Endothelial cell of umbilical vein (primary cell): ENCODE measurements around the gene RPS6KA6. TPM values are rescaled to one million over a fixed set of nuclear protein-coding genes. Genes with fewer than 3 reads are reported as not detected.

Source experiments
- BruUV-seq: library from RNA; stranded (reverse); fragments of 400-500 nt; replicated peaks from 2 replicates; lab custom pipeline; 2021; lab: Mats Ljungman, UMichigan
- CTCF ChIA-PET: fragments of 300-600, 350-600 bp; sonication (Branson Sonifier 250); formaldehyde crosslinking; loops from one replicate; lab custom pipeline; 2021; ENCODE audit warnings: antibody characterized with exemption, inconsistent platforms; lab: Charles Lee
- POLR2A ChIA-PET: fragments of 300-600, 350-600 bp; sonication (Branson Sonifier 250); formaldehyde crosslinking; loops from one replicate; lab custom pipeline; 2021; ENCODE audit warnings: antibody characterized with exemption, inconsistent platforms; lab: Charles Lee
- DNase-seq: peaks from one replicate; pipeline ENCODE4 v3.0.0-alpha.2; 2011; ENCODE audit warnings: low read depth, low spot score
- FAIRE-seq: peaks from 2 replicates; lab custom pipeline; 2011; peaks lifted over from hg19 to GRCh38; lab: Jason Lieb, UNC
- H2AFZ ChIP-seq: 2 replicates; pipeline ENCODE4 v1.6.0; 2012; ENCODE audit warnings: low read depth, low read length, control low read depth, inconsistent platforms
- H3K27ac ChIP-seq: 2 replicates; pipeline ENCODE4 v1.5.1; 2011; ENCODE audit warnings: low read depth, mild to moderate bottlenecking, control low read depth, low read length, moderate library complexity; ENCODE audit not compliant: insufficient read depth
- H3K27me3 ChIP-seq, 2 experiments: 2 replicates each; pipeline versions ENCODE4 v1.6.0 to v1.6.1; 2011; ENCODE audit warnings: low read length in 2 of 2, mixed read lengths in 1 of 2; ENCODE audit not compliant: control insufficient read depth in 2 of 2, insufficient read depth in 2 of 2
- H3K36me3 ChIP-seq, 2 experiments: 2 replicates in 1 of 2; 3 replicates in 1 of 2; pipeline ENCODE4 v1.5.1; 2011; ENCODE audit warnings: low read length in 2 of 2, mild to moderate bottlenecking in 1 of 2, moderate library complexity in 1 of 2; ENCODE audit not compliant: control insufficient read depth in 2 of 2, insufficient read depth in 2 of 2; ENCODE audit errors: extremely low read depth in 1 of 2
- H3K4me1 ChIP-seq: 3 replicates; pipeline ENCODE4 v1.5.1; 2011; ENCODE audit warnings: mild to moderate bottlenecking, low read length; ENCODE audit not compliant: control insufficient read depth, insufficient read depth; ENCODE audit errors: extremely low read depth
- H3K4me2 ChIP-seq: 2 replicates; pipeline ENCODE4 v1.6.1; 2011; ENCODE audit warnings: low read length, control low read depth, mixed read lengths; ENCODE audit not compliant: insufficient read depth
- H3K4me3 ChIP-seq, 3 experiments: fragments of 200-600 bp in 1 of 3; sonication (generic), shearing (Covaris generic) in 1 of 3; replicated peaks in 1 of 3; 2 replicates each; pipeline ENCODE4 v1.5.1; 2011 to 2016; ENCODE audit warnings: control low read depth in 3 of 3, low read length in 3 of 3, mild to moderate bottlenecking in 2 of 3, inconsistent platforms in 1 of 3, low read depth in 1 of 3, moderate library complexity in 1 of 3; ENCODE audit not compliant: insufficient read depth in 1 of 3
- H3K79me2 ChIP-seq: 2 replicates; pipeline ENCODE4 v1.6.0; 2012; ENCODE audit warnings: low read length, inconsistent platforms; ENCODE audit not compliant: control insufficient read depth, insufficient read depth
- H3K9ac ChIP-seq: replicated peaks from 2 replicates; pipeline ENCODE3; 2011; ENCODE audit warnings: low read length, control low read depth; ENCODE audit not compliant: insufficient read depth; ENCODE audit errors: extremely low read depth
- H3K9me1 ChIP-seq: replicated peaks from 3 replicates; pipeline ENCODE4 v1.6.0; 2011; ENCODE audit warnings: mild to moderate bottlenecking, low read length; ENCODE audit not compliant: control insufficient read depth, insufficient read depth; ENCODE audit errors: extremely low read depth
- H3K9me3 ChIP-seq: replicated peaks from 2 replicates; pipeline ENCODE4 v1.5.1; 2012; ENCODE audit warnings: low read length, inconsistent platforms; ENCODE audit not compliant: control insufficient read depth, insufficient read depth
- H4K20me1 ChIP-seq: replicated peaks from 2 replicates; pipeline ENCODE3; 2011; ENCODE audit warnings: mild to moderate bottlenecking, low read length; ENCODE audit not compliant: control insufficient read depth, insufficient read depth; ENCODE audit errors: extremely low read depth
- CTCF ChIP-seq, 2 donors: IDR thresholded peaks; 1 replicate in 1 of 2; 2 replicates in 1 of 2; pipeline ENCODE4 v1.5.1; 2011; ENCODE audit warnings: low read length in 2 of 2, mild to moderate bottlenecking in 2 of 2, moderate library complexity in 2 of 2, control low read depth in 1 of 2, inconsistent platforms in 1 of 2, low read depth in 1 of 2; ENCODE audit not compliant: insufficient read depth in 1 of 2; ENCODE audit errors: extremely low read depth in 1 of 2
- EZH2 ChIP-seq: IDR thresholded peaks from 2 replicates; pipeline ENCODE4 v1.6.1; 2012; ENCODE audit warnings: borderline replicate concordance, low read depth, mild to moderate bottlenecking, moderate library complexity, low read length, inconsistent platforms; ENCODE audit not compliant: severe bottlenecking
- FOS ChIP-seq: IDR thresholded peaks from 2 replicates; pipeline ENCODE4 v1.6.1; 2011; ENCODE audit warnings: mild to moderate bottlenecking, low read length, moderate library complexity, borderline replicate concordance; ENCODE audit not compliant: insufficient read depth
- GATA2 ChIP-seq: IDR thresholded peaks from 2 replicates; pipeline ENCODE4 v1.7.0; 2011; ENCODE audit warnings: low read depth, mild to moderate bottlenecking, moderate library complexity, mixed read lengths, low read length; ENCODE audit not compliant: insufficient read length, insufficient read depth
- JUN ChIP-seq: IDR thresholded peaks from 2 replicates; pipeline ENCODE4 v1.6.1; 2011; ENCODE audit warnings: borderline replicate concordance, low read depth; ENCODE audit not compliant: insufficient read length, insufficient read depth
- MAX ChIP-seq: IDR thresholded peaks from 2 replicates; pipeline ENCODE4 v1.6.1; 2011; ENCODE audit not compliant: insufficient read depth, insufficient read length
- MYC ChIP-seq: IDR thresholded peaks from one replicate; pipeline ENCODE4 v1.6.1; 2011; ENCODE audit warnings: mild to moderate bottlenecking, low read depth, low read length
- POLR2A ChIP-seq: IDR thresholded peaks from 2 replicates; pipeline ENCODE4 v1.6.1; 2012; ENCODE audit warnings: low read depth, mild to moderate bottlenecking, control low read depth, low read length
- POLR2AphosphoS5 ChIP-seq: IDR thresholded peaks from 2 replicates; pipeline ENCODE4 v1.6.1; 2012; ENCODE audit warnings: low read depth, mild to moderate bottlenecking, control low read depth, low read length, moderate library complexity; ENCODE audit not compliant: insufficient read depth
- dilution Hi-C: fragments of 300-500 bp; cut with MboI; formaldehyde crosslinking; loops from one replicate; pipeline ENCODE4 v1.15.0; 2019; ENCODE audit warnings: low sequenced_read_pairs; ENCODE audit not compliant: extremely low pct_ligation_motif_present
- intact Hi-C: fragments of 100-400 bp; cut with micrococcal nuclease; formaldehyde crosslinking; loops from one replicate; pipeline ENCODE4 v1.10.0; 2022
- polyA plus RNA-seq, 4 experiments: library from polyadenylated mRNA; depleted of rRNA in 3 of 4; stranded (reverse) in 3 of 4; unstranded in 1 of 4; fragments of >200 nt; gene quantifications; 2 replicates each; pipeline versions ENCODE4 v1.2.1 to v1.2.3, GENCODE V29; 2011 to 2012; ENCODE audit warnings: missing spikeins in 1 of 4
- total RNA-seq: library from RNA; stranded (reverse); gene quantifications from 2 replicates; pipeline ENCODE4 v1.2.3, GENCODE V29; 2021

The RPS6KA6 gene
- total and polyA plus RNA-seq, 2 donors (not counting 3 experiments of a cell fraction or from before 2014, with no cell fraction given) = 0.23 to 0.69 TPM

GRCh38 chrX:84153538-84153937, 34.5 kb downstream of the RPS6KA6 start:
- no peak for DNase-seq
- Histone ChIP-seq H3K27me3 (no peaks in the 10 kb centered on the region), H3K27ac (no peak overlapping the region), H3K9me1 (no peaks in the 10 kb centered on the region), H3K36me3 (no peaks in the 10 kb centered on the region), H4K20me1 (no peaks in the 10 kb centered on the region), H2AFZ (no peak overlapping the region), H3K4me3 (no peak overlapping the region), H3K4me1 (no peaks in the 10 kb centered on the region), H3K79me2 (no peaks in the 10 kb centered on the region), H3K4me2 (no peak overlapping the region), H3K9me3 (no peaks in the 10 kb centered on the region), H3K9ac (no peak overlapping the region)
- CTCF ChIA-PET = no interaction called here
- dilution Hi-C loops (no loop called here), intact Hi-C loops (no loop called here)
- BruUV-seq = no TSS peak
- POLR2A ChIA-PET = no interaction called here
- no peak for FAIRE-seq
- TF ChIP-seq MYC = no peak
- TF ChIP-seq CTCF (IDR thresholded peaks at IDR 0.05; ENCODE audit: extremely low read depth in 1 of 2, insufficient read depth in 1 of 2, low read depth in 1 of 2, low read length in 2 of 2) = no peak
- TF ChIP-seq MAX = no peak
- TF ChIP-seq EZH2 = no peak
- no peak for TF ChIP-seq JUN
- TF ChIP-seq GATA2 = no peak
- TF ChIP-seq POLR2A = no peak
- TF ChIP-seq FOS = no peak
- TF ChIP-seq POLR2AphosphoS5 = no peak
